GM21786 (cell line): ENCODE data around the gene IL17B.

Experiments
- ATAC-seq: cut with Tn5 transposase; IDR thresholded peaks from one replicate; pipeline ENCODE4 v1.9.1; 2021; ENCODE audit not compliant: unreplicated experiment

Gene IL17B

GRCh38 chr5:149325894-149326293, 53.2 kb downstream of the IL17B start:
- ATAC-seq: no peak

DNA sequence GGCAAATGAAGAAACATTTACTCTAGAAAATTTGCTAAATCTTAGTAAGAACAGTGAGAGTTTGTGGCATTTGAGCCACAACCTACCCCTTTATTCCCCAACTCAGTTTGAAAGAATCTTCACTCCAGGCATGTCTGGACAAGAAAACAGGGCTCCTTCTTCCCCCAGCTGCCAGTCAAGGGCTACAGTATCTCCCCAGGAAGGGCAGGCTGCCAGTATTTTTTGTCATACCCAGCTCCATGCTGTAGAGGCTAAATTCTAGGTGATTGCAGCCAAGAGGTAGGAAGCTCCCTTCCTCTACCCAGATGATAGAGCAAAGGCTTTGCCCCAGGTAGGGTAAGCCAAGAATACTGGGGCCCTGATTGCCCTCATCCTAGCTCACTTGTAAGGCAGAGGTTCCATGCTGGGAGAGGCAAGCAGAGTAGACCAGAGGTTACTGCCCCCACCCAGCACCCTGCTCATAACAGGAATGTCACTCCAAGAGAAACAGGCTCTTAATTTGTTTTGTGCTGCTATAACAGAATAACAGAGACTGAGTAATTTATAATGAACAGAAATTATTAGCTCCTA, 53.8 kb downstream of the IL17B start:
- no peak for ATAC-seq

DNA sequence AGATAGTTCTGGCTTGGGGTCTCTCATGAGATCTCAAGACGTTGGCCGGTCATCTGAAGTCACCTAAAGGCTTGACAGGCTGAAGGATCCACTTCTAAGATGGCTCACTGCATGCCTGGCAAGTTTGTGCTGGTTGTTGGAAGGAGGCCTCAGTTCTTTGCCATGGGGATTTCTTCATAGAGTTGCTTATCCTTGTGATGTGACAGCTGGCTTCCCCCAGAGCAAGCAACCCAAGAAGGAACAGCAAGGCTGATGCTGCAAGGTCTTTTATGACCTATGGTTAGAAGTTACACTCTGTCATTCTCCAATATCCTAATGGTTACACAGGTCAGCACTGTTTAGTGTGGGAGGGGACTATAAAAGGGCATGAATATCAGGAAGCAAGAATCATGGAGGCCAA, 54.5 kb downstream of the IL17B start:
- ATAC-seq: no peak
